ENCODE measurements around the gene FAM20C. TPM values are rescaled to one million over a fixed set of nuclear protein-coding genes. Genes with fewer than 3 reads are reported as not detected.

The FAM20C gene
- total RNA-seq, result 10 to 100 TPM; 33.5 to 53.5 TPM
- 19.9 TPM for polyA plus RNA-seq (2013, experiment 1 of 2)
- 18.4 TPM for polyA plus RNA-seq (2013, experiment 2 of 2)
- long read RNA-seq, experiment 1, partial matches to known transcripts, result 2 of 9 reads
- long read RNA-seq, experiment 1, other reads (novel, unspliced or antisense), result 5 of 9 reads
- long read RNA-seq, experiment 2, transcript FAM20C-201 (10 exons, 2,751 nt), result major isoform, 22 of 27 reads
- long read RNA-seq, experiment 2, partial matches to known transcripts, result 2 of 27 reads
- long read RNA-seq, experiment 2, other reads (novel, unspliced or antisense), result 3 of 27 reads
- long read RNA-seq, experiment 3, partial matches to known transcripts, result 9 of 17 reads
- long read RNA-seq, experiment 3, other reads (novel, unspliced or antisense), result 7 of 17 reads
- long read RNA-seq, experiment 4, result 0 reads

GRCh38 chr7:191981-192649 lies at the start of gene FAM20C:
Gene FAM20C, plus strand, starts transcription at chr7:192571. Its CDS starts 629 bp downstream, at chr7:193200.
- peaks cover 34% of the 10 kb centered on the region for H3K4me1 Mint-ChIP-seq
- H3K4me3 Mint-ChIP-seq, result peak within 1 kb of the TSS; percentile 73
- Histone ChIP-seq H3K9me3 (ENCODE audit: control insufficient read depth, low read length) (no peaks in the 10 kb centered on the region), H3K4me3 (ENCODE audit: low read length) (peak within 1 kb of the TSS; percentile 83), H3K27ac (ENCODE audit: low read depth, low read length) (no peak within 1 kb of the TSS), H3K27me3 (ENCODE audit: control insufficient read depth, insufficient read depth, low read length, poor library complexity, severe bottlenecking) (peaks cover 7% of the 10 kb centered on the region), H3K4me1 (ENCODE audit: control insufficient read depth, insufficient read depth, low read length) (peaks cover 3% of the 10 kb centered on the region), H3K36me3 (ENCODE audit: control insufficient read depth, insufficient read depth, low read length) (peaks cover 4% of the 10 kb centered on the region), H3K9ac (ENCODE audit: extremely low read depth, low read length, poor library complexity, severe bottlenecking) (peak within 1 kb of the TSS; percentile 38)
- peaks cover 22% of the 10 kb centered on the region for H3K36me3 Mint-ChIP-seq (ENCODE audit: low read depth)
- WGBS, 2 experiments (ENCODE audit: insufficient coverage in 1 of 2, insufficient read length in 1 of 2), result 1 to 2% methylated on average over 10 to 89 of the region's 89 CpGs
- no peak within 1 kb of the TSS for H3K27ac Mint-ChIP-seq
- H3K9me3 Mint-ChIP-seq, result no peaks in the 10 kb centered on the region
- peaks cover 1% of the 10 kb centered on the region for H3K27me3 Mint-ChIP-seq (ENCODE audit: insufficient read depth)
- peak; percentile 84 for DNase-seq
- TF ChIP-seq CTCF (conservative IDR thresholded peaks at IDR 0.05), result no peak

GRCh38 chr7:143145-143751 lies 49.1 kb upstream of the FAM20C start:
- no peak for DNase-seq
- H3K9ac ChIP-seq (ENCODE audit: extremely low read depth, low read length, poor library complexity, severe bottlenecking), result no peak overlapping the region
- no peak overlapping the region for H3K4me3 ChIP-seq (ENCODE audit: low read length)
- no peaks in the 10 kb centered on the region for H3K27me3 ChIP-seq (ENCODE audit: control insufficient read depth, insufficient read depth, low read length, poor library complexity, severe bottlenecking)
- Mint-ChIP-seq H3K27ac (no peak overlapping the region), H3K4me1 (peaks cover 9% of the 10 kb centered on the region), H3K27me3 (ENCODE audit: insufficient read depth) (peaks cover 4% of the 10 kb centered on the region), H3K4me3 (no peak overlapping the region), H3K36me3 (ENCODE audit: low read depth) (peaks cover 16% of the 10 kb centered on the region), H3K9me3 (no peaks in the 10 kb centered on the region)
- no peaks in the 10 kb centered on the region for H3K9me3 ChIP-seq (ENCODE audit: control insufficient read depth, low read length)
- no peak for TF ChIP-seq CTCF (conservative IDR thresholded peaks at IDR 0.05)
- WGBS, 2 experiments (ENCODE audit: insufficient coverage in 1 of 2, insufficient read length in 1 of 2), result 93 to 94% methylated on average over 21 to 22 of the region's 22 CpGs
- H3K27ac ChIP-seq (ENCODE audit: low read depth, low read length), result no peak overlapping the region
- no peaks in the 10 kb centered on the region for H3K4me1 ChIP-seq (ENCODE audit: control insufficient read depth, insufficient read depth, low read length)
- peaks cover 12% of the 10 kb centered on the region for H3K36me3 ChIP-seq (ENCODE audit: control insufficient read depth, insufficient read depth, low read length)

GRCh38 chr7:143811-144453 lies 48.4 kb upstream of the FAM20C start:
- no peak for TF ChIP-seq CTCF (conservative IDR thresholded peaks at IDR 0.05)
- peaks cover 16% of the 10 kb centered on the region for H3K36me3 Mint-ChIP-seq (ENCODE audit: low read depth)
- H3K27ac ChIP-seq (ENCODE audit: low read depth, low read length), result no peak overlapping the region
- no peaks in the 10 kb centered on the region for H3K9me3 Mint-ChIP-seq
- H3K27me3 ChIP-seq (ENCODE audit: control insufficient read depth, insufficient read depth, low read length, poor library complexity, severe bottlenecking), result no peaks in the 10 kb centered on the region
- H3K36me3 ChIP-seq (ENCODE audit: control insufficient read depth, insufficient read depth, low read length), result peaks cover 12% of the 10 kb centered on the region
- H3K9me3 ChIP-seq (ENCODE audit: control insufficient read depth, low read length), result no peaks in the 10 kb centered on the region
- H3K4me3 Mint-ChIP-seq, result no peak overlapping the region
- H3K4me3 ChIP-seq (ENCODE audit: low read length), result no peak overlapping the region
- H3K4me1 ChIP-seq (ENCODE audit: control insufficient read depth, insufficient read depth, low read length), result no peaks in the 10 kb centered on the region
- peaks cover 11% of the 10 kb centered on the region for H3K4me1 Mint-ChIP-seq
- H3K27me3 Mint-ChIP-seq (ENCODE audit: insufficient read depth), result peaks cover 4% of the 10 kb centered on the region
- no peak for DNase-seq
- no peak overlapping the region for H3K9ac ChIP-seq (ENCODE audit: extremely low read depth, low read length, poor library complexity, severe bottlenecking)
- H3K27ac Mint-ChIP-seq, result no peak overlapping the region
- WGBS, 2 experiments (ENCODE audit: insufficient coverage in 1 of 2, insufficient read length in 1 of 2), result 94 to 100% methylated on average over 5 to 12 of the region's 12 CpGs

Measured in endodermal cell (in vitro differentiated cells).